Measurements from ENCODE around the gene PIGQ. TPM values are rescaled to one million over a fixed set of nuclear protein-coding genes. Genes with fewer than 3 reads are reported as not detected.

PIGQ gene
- total and polyA plus RNA-seq, 2 of the 13 experiments (the other 11 are each of a cell fraction or from before 2014, with no cell fraction given): 7.7 to 19.7 TPM

GRCh38 chr16:533391-534123 is 36.2 kb upstream of the PIGQ start (continued):
- TF ChIP-seq FUBP1 (CRISPR knock-in tag; IDR thresholded peaks at IDR 0.05; ENCODE audit: borderline replicate concordance) (peak; percentile 12; the same call in 1 of the 2 replicates), ZBTB34 (CRISPR knock-in tag; IDR thresholded peaks at IDR 0.05) (no peak), ZNF263 (CRISPR knock-in tag; IDR thresholded peaks at IDR 0.05) (peak; percentile 76), YEATS2 (CRISPR knock-in tag; IDR thresholded peaks at IDR 0.05; ENCODE audit: borderline replicate concordance) (no peak), EP300 (IDR thresholded peaks at IDR 0.05; ENCODE audit: low read depth in 2 of 2, low read length in 2 of 2) (0 out of 4 replicates have a peak, but pooled peaks of 1 of the 2 experiments have one; percentile 7), EP300 (CRISPR knock-in tag; IDR thresholded peaks at IDR 0.05; ENCODE audit: borderline replicate concordance) (no peak), STAG1 (CRISPR knock-in tag; IDR thresholded peaks at IDR 0.05) (peak; percentile 9; the same call in 1 of the 2 replicates), HNRNPL (IDR thresholded peaks at IDR 0.05; ENCODE audit: low read depth, low read length) (peak; percentile 94), ZNF382 (CRISPR knock-in tag; IDR thresholded peaks at IDR 0.05; ENCODE audit: borderline replicate concordance) (no peak), ZNF101 (CRISPR knock-in tag; IDR thresholded peaks at IDR 0.05; ENCODE audit: borderline replicate concordance, low read depth) (no peak), WIZ (CRISPR knock-in tag; IDR thresholded peaks at IDR 0.05) (no peak), HNRNPH1 (optimal IDR thresholded peaks at IDR 0.05; ENCODE audit: low read depth, low read length) (no peak), HCFC1 (IDR thresholded peaks at IDR 0.05; ENCODE audit: low read depth, low read length) (no peak), ZNF282 (IDR thresholded peaks at IDR 0.05; ENCODE audit: partially characterized antibody) (no peak), ZNF510 (CRISPR knock-in tag; IDR thresholded peaks at IDR 0.05; ENCODE audit: low read depth) (peak; percentile 59; the same call in 1 of the 2 replicates), ZBTB26 (CRISPR knock-in tag; IDR thresholded peaks at IDR 0.05; ENCODE audit: borderline replicate concordance) (peak; percentile 22; the same call in 1 of the 2 replicates), ZBTB8A (CRISPR knock-in tag; IDR thresholded peaks at IDR 0.05; ENCODE audit: borderline replicate concordance, low read depth) (no peak), REXO4 (CRISPR knock-in tag; IDR thresholded peaks at IDR 0.05; ENCODE audit: borderline replicate concordance) (no peak), NAIF1 (CRISPR knock-in tag; IDR thresholded peaks at IDR 0.05; ENCODE audit: borderline replicate concordance) (peak; percentile 78; the same call in 1 of the 2 replicates), ZNF432 (CRISPR knock-in tag; IDR thresholded peaks at IDR 0.05; ENCODE audit: borderline replicate concordance) (no peak), GABPB1 (CRISPR knock-in tag; IDR thresholded peaks at IDR 0.05) (peak; percentile 51; the same call in 1 of the 2 replicates), NCOR1 (IDR thresholded peaks at IDR 0.05; ENCODE audit: borderline replicate concordance, low read length) (peak; percentile 30; the same call in 1 of the 2 replicates), ZNF746 (CRISPR knock-in tag; IDR thresholded peaks at IDR 0.05) (no peak), MIXL1 (CRISPR knock-in tag; IDR thresholded peaks at IDR 0.05) (peak; percentile 55; the same call in 1 of the 2 replicates), ZNF768 (CRISPR knock-in tag; IDR thresholded peaks at IDR 0.05) (peak; percentile 40; the same call in 1 of the 2 replicates), ZNF180 (CRISPR knock-in tag; IDR thresholded peaks at IDR 0.05; ENCODE audit: borderline replicate concordance, low read depth) (peak; percentile 91; the same call in 1 of the 2 replicates)

Measured in HepG2 (cell line).